IMR-90 (cell line): ENCODE results near the gene TSPAN14. TPM values are rescaled to one million over a fixed set of nuclear protein-coding genes. Genes with fewer than 3 reads are reported as not detected.
A peak's percentile ranks its signal among the peaks of the same experiment; 100 is the strongest.

Experiments
- MXI1 ChIP-seq: IDR thresholded peaks from 2 replicates; pipeline ENCODE4 v1.6.1; 2012; ENCODE audit warnings: low read depth, mild to moderate bottlenecking, low read length, moderate library complexity, borderline replicate concordance
- polyA plus RNA-seq, 3 experiments: library from polyadenylated mRNA; depleted of rRNA; stranded (reverse); fragments of >200 nt; gene quantifications; 2 replicates each; pipeline ENCODE4 v1.2.3, GENCODE V29; 2012; ENCODE audit warnings: low replicate concordance in 1 of 3
- total RNA-seq: library from RNA; depleted of rRNA; stranded (reverse); fragments of >200 nt; gene quantifications from 2 replicates; pipeline ENCODE4 v1.2.3, GENCODE V29; 2012
- TF ChIP-seq, protein P1 (sequence below): fragments of 150-350 bp; IDR thresholded peaks from 2 replicates; pipeline ENCODE4 v1.6.1; 2017; ENCODE audit warnings: mild to moderate bottlenecking, antibody characterized with exemption, low read length, low read depth

The TSPAN14 gene
- total and polyA plus RNA-seq, 2 of the 4 experiments (the other 2 are of a cell fraction), result 18.5 to 43.0 TPM

DNA sequence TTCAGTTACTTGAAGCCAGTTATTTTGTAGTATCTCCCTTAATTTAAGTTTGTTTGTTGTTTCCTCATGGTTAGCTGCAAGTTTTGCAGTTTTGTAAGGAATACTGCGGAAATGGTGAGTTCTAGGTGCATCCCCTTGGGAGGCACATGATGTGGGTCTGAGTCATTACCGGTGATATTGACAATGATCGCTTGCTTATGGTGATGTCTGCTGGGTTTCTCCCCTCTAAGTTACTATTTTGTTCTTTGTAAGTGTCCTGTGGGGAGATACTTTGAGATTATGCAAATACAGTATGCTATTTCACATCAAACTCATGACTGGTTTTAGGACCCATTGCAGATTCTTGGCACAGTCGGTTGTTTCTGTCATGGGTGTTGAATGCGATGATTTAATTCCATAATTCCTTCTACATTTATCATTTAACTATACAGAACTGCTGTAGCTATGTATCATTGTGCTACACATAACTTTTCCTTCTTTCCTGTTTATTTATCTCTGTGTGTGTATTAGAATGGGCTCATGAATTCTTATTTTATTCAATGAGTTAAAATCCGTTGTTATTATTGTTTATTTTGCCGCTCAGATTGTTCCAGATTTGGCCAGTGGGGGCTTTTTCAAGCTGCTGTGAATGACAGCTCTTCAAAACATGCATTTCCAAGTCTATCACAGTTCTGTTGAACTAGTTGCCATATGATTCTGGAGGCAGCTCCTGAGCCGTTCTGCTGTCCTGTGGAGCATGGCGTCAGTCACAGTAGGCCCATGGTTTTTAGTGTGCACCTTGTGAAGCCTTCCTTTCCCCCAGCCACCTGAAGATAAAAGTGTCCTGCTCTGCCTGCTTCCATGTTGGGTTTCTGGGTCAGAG lies 18.4 kb downstream of the TSPAN14 start (continued):
- TF ChIP-seq, protein P1, sequence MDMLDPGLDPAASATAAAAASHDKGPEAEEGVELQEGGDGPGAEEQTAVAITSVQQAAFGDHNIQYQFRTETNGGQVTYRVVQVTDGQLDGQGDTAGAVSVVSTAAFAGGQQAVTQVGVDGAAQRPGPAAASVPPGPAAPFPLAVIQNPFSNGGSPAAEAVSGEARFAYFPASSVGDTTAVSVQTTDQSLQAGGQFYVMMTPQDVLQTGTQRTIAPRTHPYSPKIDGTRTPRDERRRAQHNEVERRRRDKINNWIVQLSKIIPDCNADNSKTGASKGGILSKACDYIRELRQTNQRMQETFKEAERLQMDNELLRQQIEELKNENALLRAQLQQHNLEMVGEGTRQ, result peak; percentile 65
- no peak for TF ChIP-seq MXI1
